Measurements from ENCODE around the gene PCARE.

GRCh38 chr2:29123617-29124349 is 49.5 kb upstream of the PCARE start:
- TF ChIP-seq POLR2A (IDR thresholded peaks at IDR 0.05; ENCODE audit: low read length) (no peak), GATA1 (IDR thresholded peaks at IDR 0.05; ENCODE audit: low read depth, low read length) (no peak)

Measured in erythroblast (primary cell).